ENCODE results near the gene CRYL1.

- TF ChIP-seq, protein P1, sequence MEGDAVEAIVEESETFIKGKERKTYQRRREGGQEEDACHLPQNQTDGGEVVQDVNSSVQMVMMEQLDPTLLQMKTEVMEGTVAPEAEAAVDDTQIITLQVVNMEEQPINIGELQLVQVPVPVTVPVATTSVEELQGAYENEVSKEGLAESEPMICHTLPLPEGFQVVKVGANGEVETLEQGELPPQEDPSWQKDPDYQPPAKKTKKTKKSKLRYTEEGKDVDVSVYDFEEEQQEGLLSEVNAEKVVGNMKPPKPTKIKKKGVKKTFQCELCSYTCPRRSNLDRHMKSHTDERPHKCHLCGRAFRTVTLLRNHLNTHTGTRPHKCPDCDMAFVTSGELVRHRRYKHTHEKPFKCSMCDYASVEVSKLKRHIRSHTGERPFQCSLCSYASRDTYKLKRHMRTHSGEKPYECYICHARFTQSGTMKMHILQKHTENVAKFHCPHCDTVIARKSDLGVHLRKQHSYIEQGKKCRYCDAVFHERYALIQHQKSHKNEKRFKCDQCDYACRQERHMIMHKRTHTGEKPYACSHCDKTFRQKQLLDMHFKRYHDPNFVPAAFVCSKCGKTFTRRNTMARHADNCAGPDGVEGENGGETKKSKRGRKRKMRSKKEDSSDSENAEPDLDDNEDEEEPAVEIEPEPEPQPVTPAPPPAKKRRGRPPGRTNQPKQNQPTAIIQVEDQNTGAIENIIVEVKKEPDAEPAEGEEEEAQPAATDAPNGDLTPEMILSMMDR (IDR thresholded peaks at IDR 0.05) = no peak
- no peak for TF ChIP-seq EZH2 (IDR thresholded peaks at IDR 0.05)
Measured at GRCh38 chr13:20559659-20560356, 34.2 kb upstream of the CRYL1 start.

All from neural progenitor cell (in vitro differentiated cells).